Fibroblast of skin of back (primary cell): ENCODE data around the gene ADARB1.

ENCODE experiments used
- DNase-seq: peaks from one replicate; pipeline ENCODE4 v3.0.0-alpha.2; 2013

ADARB1 gene

GRCh38 chr21:45055861-45056260, 18.5 kb upstream of the ADARB1 start:
- DNase-seq, result peak; percentile 57

- no peak for DNase-seq
Observed at GRCh38 chr21:45056296-45056904, 18.0 kb upstream of the ADARB1 start.

GRCh38 chr21:45056917-45057560, 17.3 kb upstream of the ADARB1 start:
- peak; percentile 50 for DNase-seq

GRCh38 chr21:45057886-45058285, 16.5 kb upstream of the ADARB1 start:
- no peak for DNase-seq

GRCh38 chr21:45059121-45059520, 15.3 kb upstream of the ADARB1 start:
- no peak for DNase-seq

GRCh38 chr21:45060089-45060488, 14.3 kb upstream of the ADARB1 start:
- DNase-seq, result no peak

- DNase-seq, result no peak
Observed at GRCh38 chr21:45060675-45061311, 13.6 kb upstream of the ADARB1 start.

- DNase-seq, result no peak
Observed at GRCh38 chr21:45064091-45064490, 10.3 kb upstream of the ADARB1 start.

- peak; percentile 73 for DNase-seq
Observed at GRCh38 chr21:45064618-45065399, 9.6 kb upstream of the ADARB1 start.

- no peak for DNase-seq
Observed at GRCh38 chr21:45067462-45068285, 6.7 kb upstream of the ADARB1 start.

GRCh38 chr21:45069085-45069484, 5.3 kb upstream of the ADARB1 start:
- no peak for DNase-seq

- DNase-seq, result peak; percentile 74
Observed at GRCh38 chr21:45069711-45070110, 4.7 kb upstream of the ADARB1 start.

GRCh38 chr21:45071078-45071873, 3.1 kb upstream of the ADARB1 start:
- DNase-seq, result no peak

- DNase-seq, result no peak
Observed at GRCh38 chr21:45071874-45072737, 2.3 kb upstream of the ADARB1 start.

GRCh38 chr21:45072738-45073300, 1.6 kb upstream of the ADARB1 start:
- DNase-seq, result no peak

GRCh38 chr21:45073301-45074047, 906 bp upstream of the ADARB1 start:
- no peak for DNase-seq

- no peak for DNase-seq
Observed at GRCh38 chr21:45074818-45075595, 627 bp downstream of the ADARB1 start.

GRCh38 chr21:45075596-45076244, 1.3 kb downstream of the ADARB1 start:
- no peak for DNase-seq
